Measurements from ENCODE around the gene POLR1B. TPM values are rescaled to one million over a fixed set of nuclear protein-coding genes. Genes with fewer than 3 reads are reported as not detected.

POLR1B gene
- total RNA-seq, 3 donors from 2014 or later, result 10.1 to 18.3 (median 18.1) TPM

DNA sequence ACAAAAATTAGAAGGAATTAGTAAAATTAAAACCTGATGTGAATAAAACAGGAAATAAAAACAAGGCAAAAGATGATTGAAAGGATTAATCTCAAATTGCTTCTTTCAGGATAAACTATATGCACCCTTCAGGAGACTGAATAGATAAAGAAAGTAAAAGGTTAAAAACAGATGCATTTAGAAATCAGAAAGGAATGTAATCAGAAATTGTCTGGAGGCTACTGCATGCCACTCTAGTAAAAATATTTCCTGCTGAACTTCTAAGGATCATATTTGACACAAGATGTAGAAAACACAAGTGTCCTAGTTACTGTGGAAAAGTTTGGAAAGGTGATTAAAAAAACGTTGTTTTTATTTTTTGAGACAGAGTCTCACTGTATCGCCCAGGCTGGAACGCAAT is 58.4 kb downstream of the POLR1B start:
- TF ChIP-seq, protein P1, sequence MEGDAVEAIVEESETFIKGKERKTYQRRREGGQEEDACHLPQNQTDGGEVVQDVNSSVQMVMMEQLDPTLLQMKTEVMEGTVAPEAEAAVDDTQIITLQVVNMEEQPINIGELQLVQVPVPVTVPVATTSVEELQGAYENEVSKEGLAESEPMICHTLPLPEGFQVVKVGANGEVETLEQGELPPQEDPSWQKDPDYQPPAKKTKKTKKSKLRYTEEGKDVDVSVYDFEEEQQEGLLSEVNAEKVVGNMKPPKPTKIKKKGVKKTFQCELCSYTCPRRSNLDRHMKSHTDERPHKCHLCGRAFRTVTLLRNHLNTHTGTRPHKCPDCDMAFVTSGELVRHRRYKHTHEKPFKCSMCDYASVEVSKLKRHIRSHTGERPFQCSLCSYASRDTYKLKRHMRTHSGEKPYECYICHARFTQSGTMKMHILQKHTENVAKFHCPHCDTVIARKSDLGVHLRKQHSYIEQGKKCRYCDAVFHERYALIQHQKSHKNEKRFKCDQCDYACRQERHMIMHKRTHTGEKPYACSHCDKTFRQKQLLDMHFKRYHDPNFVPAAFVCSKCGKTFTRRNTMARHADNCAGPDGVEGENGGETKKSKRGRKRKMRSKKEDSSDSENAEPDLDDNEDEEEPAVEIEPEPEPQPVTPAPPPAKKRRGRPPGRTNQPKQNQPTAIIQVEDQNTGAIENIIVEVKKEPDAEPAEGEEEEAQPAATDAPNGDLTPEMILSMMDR (IDR thresholded peaks at IDR 0.05), result no peak
- Histone ChIP-seq H3K9me3 (no peaks in the 10 kb centered on the region), H3K4me3 (no peak overlapping the region), H3K36me3 (ENCODE audit: low read depth) (no peaks in the 10 kb centered on the region), H3K4me1 (ENCODE audit: low read depth) (peaks cover 7% of the 10 kb centered on the region)
- no peak for ATAC-seq
- intact Hi-C loops (cut with DNase I, micrococcal nuclease), result no loop called here
- DNase-seq, result no peak

- H3K36me3 ChIP-seq (ENCODE audit: low read depth), result no peaks in the 10 kb centered on the region
- peaks cover 7% of the 10 kb centered on the region for H3K4me1 ChIP-seq (ENCODE audit: low read depth)
- TF ChIP-seq, protein P1 (IDR thresholded peaks at IDR 0.05), result no peak
- H3K9me3 ChIP-seq, result no peaks in the 10 kb centered on the region
- DNase-seq (no peak), ATAC-seq (no peak)
- H3K4me3 ChIP-seq, result no peak overlapping the region
- intact Hi-C loops (cut with DNase I, micrococcal nuclease), result no loop called here
These were observed 59.5 kb downstream of the POLR1B start for GRCh38 chr2:112601754-112602153.

DNA sequence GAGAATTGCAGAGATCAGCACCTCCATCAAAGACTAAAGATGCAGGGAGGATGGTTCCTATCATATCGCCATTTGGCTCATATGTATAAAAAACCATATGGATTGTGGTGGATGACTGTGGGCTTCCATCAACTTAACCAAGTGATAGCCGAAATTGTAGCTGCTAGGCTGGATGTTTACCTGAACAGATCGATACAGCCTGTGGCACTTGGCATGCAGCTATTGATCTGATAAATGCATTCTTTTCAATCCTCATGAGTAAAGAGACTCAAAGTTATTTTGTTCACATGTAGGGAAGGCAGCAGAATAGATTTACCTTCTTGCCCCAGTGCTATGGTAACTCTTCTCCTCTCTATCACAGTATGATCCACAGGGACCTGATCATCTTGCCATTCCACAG is 60.7 kb downstream of the POLR1B start:
- intact Hi-C loops (cut with DNase I, micrococcal nuclease), result no loop called here
- DNase-seq (no peak), ATAC-seq (no peak)

GRCh38 chr2:112603731-112604130 is 61.5 kb downstream of the POLR1B start:
- no peaks in the 10 kb centered on the region for H3K9me3 ChIP-seq
- ATAC-seq (no peak), DNase-seq (no peak)
- H3K4me1 ChIP-seq (ENCODE audit: low read depth), result peaks cover 7% of the 10 kb centered on the region
- TF ChIP-seq, protein P1 (IDR thresholded peaks at IDR 0.05), result no peak
- H3K4me3 ChIP-seq, result no peak overlapping the region
- H3K36me3 ChIP-seq (ENCODE audit: low read depth), result no peaks in the 10 kb centered on the region
- intact Hi-C loops (cut with DNase I, micrococcal nuclease), result no loop called here

More for the DNA sequence above, 60.7 kb downstream of the POLR1B start:
- Histone ChIP-seq H3K36me3 (ENCODE audit: low read depth) (no peaks in the 10 kb centered on the region), H3K4me1 (ENCODE audit: low read depth) (peaks cover 7% of the 10 kb centered on the region), H3K4me3 (no peak overlapping the region), H3K9me3 (no peaks in the 10 kb centered on the region)
- TF ChIP-seq, protein P1 (IDR thresholded peaks at IDR 0.05), result no peak

DNA sequence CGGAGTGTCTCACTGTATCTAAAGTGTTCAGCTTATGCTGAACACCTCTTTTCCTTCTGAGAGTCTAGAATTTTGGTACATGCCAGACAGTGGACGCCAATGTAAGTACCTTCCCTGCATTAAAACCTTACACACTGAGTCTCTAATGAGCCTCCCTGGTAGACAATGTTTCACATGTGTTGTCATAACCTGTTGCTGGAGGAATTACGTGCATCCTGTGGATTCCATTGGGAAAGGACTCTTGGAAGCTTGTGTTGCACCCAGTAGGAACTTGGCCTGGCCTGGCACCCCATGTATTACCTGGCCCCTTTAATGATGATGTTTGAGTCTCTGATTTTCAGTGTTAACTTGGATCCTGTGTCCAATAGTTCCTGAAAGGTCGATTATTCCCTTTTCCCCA is 62.7 kb downstream of the POLR1B start:
- TF ChIP-seq, protein P1 (IDR thresholded peaks at IDR 0.05), result no peak
- H3K9me3 ChIP-seq, result no peaks in the 10 kb centered on the region
- intact Hi-C loops (cut with DNase I, micrococcal nuclease), result no loop called here
- H3K4me1 ChIP-seq (ENCODE audit: low read depth), result peaks cover 4% of the 10 kb centered on the region
- ATAC-seq (no peak), DNase-seq (no peak)
- no peak overlapping the region for H3K4me3 ChIP-seq
- no peaks in the 10 kb centered on the region for H3K36me3 ChIP-seq (ENCODE audit: low read depth)

DNA sequence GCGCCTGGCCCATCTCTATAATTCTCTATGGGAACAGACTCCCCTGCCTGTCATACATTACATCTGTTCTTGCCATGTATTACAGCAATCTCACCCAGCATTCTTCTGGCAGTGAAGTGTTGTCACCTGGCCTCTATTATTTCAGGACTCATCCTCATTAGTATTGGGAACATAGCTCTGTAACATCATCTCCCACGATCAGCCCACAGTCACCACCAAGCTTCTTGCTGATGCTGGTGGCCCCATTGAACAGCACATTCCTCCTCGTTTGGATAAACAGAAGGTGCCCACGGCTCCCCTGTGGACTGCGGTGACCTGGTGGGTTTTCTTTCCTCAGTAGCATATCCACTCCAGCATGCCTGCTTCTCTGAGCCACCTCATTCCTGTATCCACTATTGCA is 63.7 kb downstream of the POLR1B start:
- no peaks in the 10 kb centered on the region for H3K9me3 ChIP-seq
- no peaks in the 10 kb centered on the region for H3K4me1 ChIP-seq (ENCODE audit: low read depth)
- no peak for DNase-seq
- no peak for ATAC-seq
- H3K36me3 ChIP-seq (ENCODE audit: low read depth), result no peaks in the 10 kb centered on the region
- TF ChIP-seq, protein P1 (IDR thresholded peaks at IDR 0.05), result no peak
- no peak overlapping the region for H3K4me3 ChIP-seq
- intact Hi-C loops (cut with DNase I, micrococcal nuclease), result no loop called here

Measured in mucosa of descending colon (tissue), 3 donors.